Breast epithelium (tissue), 4 donors: ENCODE measurements around the gene CDC42EP4. TPM values are rescaled to one million over a fixed set of nuclear protein-coding genes. Genes with fewer than 3 reads are reported as not detected.

Experiments used
- DNase-seq, 2 donors: peaks; one replicate each; pipeline ENCODE4 v3.0.0-alpha.2; 2019; ENCODE audit warnings: low spot score in 2 of 2
- H3K27ac ChIP-seq, 2 donors: fragments of 200-600 bp; sonication (generic) in 1 of 2; one replicate each; pipeline ENCODE4 v1.5.1; 2016 to 2019; ENCODE audit warnings: mild to moderate bottlenecking in 1 of 2
- H3K27me3 ChIP-seq, 2 donors: fragments of 200-600 bp; sonication (generic) in 1 of 2; one replicate each; pipeline versions ENCODE4 v1.5.1 to v1.6.0; 2017 to 2019; ENCODE audit warnings: control low read depth in 1 of 2, mild to moderate bottlenecking in 1 of 2
- H3K36me3 ChIP-seq: fragments of 200-600 bp; one replicate; pipeline ENCODE4 v1.5.1; 2019
- H3K4me1 ChIP-seq, 2 donors: fragments of 200-600 bp; sonication (generic); one replicate each; pipeline ENCODE4 v1.5.1; 2016 to 2019; ENCODE audit warnings: control low read depth in 1 of 2
- H3K4me3 ChIP-seq, 3 donors: fragments of 200-600 bp; sonication (generic); 1 replicate in 2 of 3; 2 replicates in 1 of 3; pipeline ENCODE4 v1.5.1; 2016 to 2019; ENCODE audit warnings: mild to moderate bottlenecking in 3 of 3, moderate library complexity in 2 of 3
- H3K9me3 ChIP-seq, 2 donors: fragments of 200-600 bp; sonication (generic) in 1 of 2; one replicate each; pipeline ENCODE4 v1.5.1; 2016 to 2019; ENCODE audit warnings: control low read depth in 1 of 2
- POLR2A ChIP-seq: fragments of 450-650 bp; IDR thresholded peaks from one replicate; pipeline ENCODE4 v1.6.1; 2016; ENCODE audit warnings: antibody characterized with exemption, mild to moderate bottlenecking, moderate library complexity
- POLR2AphosphoS5 ChIP-seq, 3 donors: sonication (generic); formaldehyde crosslinking; IDR thresholded peaks; one replicate each; pipeline ENCODE4 v1.6.1; 2017; ENCODE audit warnings: antibody characterized with exemption in 3 of 3
- intact Hi-C: fragments of 100-400 bp; cut with DNase I; formaldehyde crosslinking; loops from one replicate; pipeline ENCODE4 v1.15.1; 2023; ENCODE audit warnings: low total_unique reads
- total RNA-seq, 3 donors: library from RNA; depleted of rRNA; stranded (reverse); fragments of >200 nt; gene quantifications; one replicate each; pipeline ENCODE4 v1.1.0, GENCODE V29; 2016
- TF ChIP-seq, protein P1 (sequence below), 3 donors: fragments of 450-650 bp; IDR thresholded peaks; one replicate each; pipeline ENCODE4 v1.5.1; 2016 to 2017; ENCODE audit warnings: antibody characterized with exemption in 3 of 3, mild to moderate bottlenecking in 3 of 3, moderate library complexity in 3 of 3

CDC42EP4 gene
- total RNA-seq, 3 donors from 2014 or later, result 71.0 to 141 (median 112) TPM

- H3K36me3 ChIP-seq, result no peaks in the 10 kb centered on the region
These were observed 37.3 kb downstream of the CDC42EP4 start for GRCh38 chr17:73274490-73274889.

DNA sequence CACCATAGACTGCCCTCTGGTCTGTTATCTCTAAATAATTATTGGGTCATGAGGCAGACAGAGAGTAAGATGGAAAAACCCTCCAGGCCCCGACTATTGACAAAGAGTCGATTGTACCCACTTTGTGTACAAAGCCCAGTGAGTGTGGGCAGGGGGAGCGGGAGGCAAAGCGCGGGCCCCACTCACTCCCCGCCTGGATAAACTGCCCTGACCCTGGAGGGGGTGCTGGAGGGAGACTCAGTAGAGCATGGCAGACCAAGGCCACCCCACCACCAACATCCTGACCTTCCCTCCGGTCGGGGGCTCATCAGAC lies 38.9 kb downstream of the CDC42EP4 start:
- intact Hi-C loops, result no loop called here
- peaks cover 0 to 6% of the 10 kb centered on the region in 2 donors for H3K4me1 ChIP-seq
- no peak for TF ChIP-seq POLR2AphosphoS5 (IDR thresholded peaks at IDR 0.05)
- TF ChIP-seq POLR2A, result no peak
- TF ChIP-seq, protein P1, sequence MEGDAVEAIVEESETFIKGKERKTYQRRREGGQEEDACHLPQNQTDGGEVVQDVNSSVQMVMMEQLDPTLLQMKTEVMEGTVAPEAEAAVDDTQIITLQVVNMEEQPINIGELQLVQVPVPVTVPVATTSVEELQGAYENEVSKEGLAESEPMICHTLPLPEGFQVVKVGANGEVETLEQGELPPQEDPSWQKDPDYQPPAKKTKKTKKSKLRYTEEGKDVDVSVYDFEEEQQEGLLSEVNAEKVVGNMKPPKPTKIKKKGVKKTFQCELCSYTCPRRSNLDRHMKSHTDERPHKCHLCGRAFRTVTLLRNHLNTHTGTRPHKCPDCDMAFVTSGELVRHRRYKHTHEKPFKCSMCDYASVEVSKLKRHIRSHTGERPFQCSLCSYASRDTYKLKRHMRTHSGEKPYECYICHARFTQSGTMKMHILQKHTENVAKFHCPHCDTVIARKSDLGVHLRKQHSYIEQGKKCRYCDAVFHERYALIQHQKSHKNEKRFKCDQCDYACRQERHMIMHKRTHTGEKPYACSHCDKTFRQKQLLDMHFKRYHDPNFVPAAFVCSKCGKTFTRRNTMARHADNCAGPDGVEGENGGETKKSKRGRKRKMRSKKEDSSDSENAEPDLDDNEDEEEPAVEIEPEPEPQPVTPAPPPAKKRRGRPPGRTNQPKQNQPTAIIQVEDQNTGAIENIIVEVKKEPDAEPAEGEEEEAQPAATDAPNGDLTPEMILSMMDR (IDR thresholded peaks at IDR 0.05), result no peak

More at GRCh38 chr17:73274490-73274889, 37.3 kb downstream of the CDC42EP4 start:
- intact Hi-C loops, result no loop called here
- DNase-seq, result no peak
- Histone ChIP-seq H3K27ac (no peak overlapping the region), H3K27me3 (no peaks in the 10 kb centered on the region), H3K9me3 (no peaks in the 10 kb centered on the region), H3K4me1 (peaks cover 8 to 10% of the 10 kb centered on the region in 2 donors), H3K4me3 (no peak overlapping the region)
- TF ChIP-seq, protein P1 (IDR thresholded peaks at IDR 0.05), result no peak
- TF ChIP-seq POLR2A (no peak), POLR2AphosphoS5 (IDR thresholded peaks at IDR 0.05) (no peak)

DNA sequence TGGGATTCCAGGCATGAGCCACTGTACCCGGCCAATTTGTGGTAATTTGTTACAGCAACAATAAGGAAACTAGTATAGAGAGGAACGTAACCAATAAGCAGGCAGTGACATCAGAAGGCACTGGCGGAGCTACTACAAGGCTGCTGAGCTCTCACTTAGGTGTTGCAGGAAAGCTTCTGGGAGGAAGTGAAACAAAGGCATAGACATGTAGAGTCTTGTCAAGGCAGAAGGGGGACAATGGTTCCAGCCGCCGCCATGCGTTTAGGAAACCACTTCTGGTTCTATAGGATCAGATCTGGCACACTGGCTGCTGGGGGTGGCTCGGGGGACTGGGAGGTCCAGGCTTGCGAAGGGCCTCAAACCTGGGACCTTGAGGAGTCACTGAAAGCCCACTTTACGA lies 40.7 kb downstream of the CDC42EP4 start:
- H3K4me1 ChIP-seq, result no peaks in the 10 kb centered on the region
- TF ChIP-seq, protein P1 (IDR thresholded peaks at IDR 0.05), result no peak
- TF ChIP-seq POLR2A, result no peak
- TF ChIP-seq POLR2AphosphoS5 (IDR thresholded peaks at IDR 0.05), result no peak

More for the DNA sequence above, 38.9 kb downstream of the CDC42EP4 start:
- Histone ChIP-seq H3K27me3 (no peaks in the 10 kb centered on the region), H3K4me3 (no peak overlapping the region), H3K36me3 (no peaks in the 10 kb centered on the region), H3K9me3 (no peaks in the 10 kb centered on the region), H3K27ac (no peak overlapping the region)
- DNase-seq, result no peak

GRCh38 chr17:73269791-73270190 lies 42.0 kb downstream of the CDC42EP4 start:
- H3K4me3 ChIP-seq, result no peak overlapping the region
- intact Hi-C loops, result no loop called here
- H3K27me3 ChIP-seq, result no peaks in the 10 kb centered on the region
- no peak for DNase-seq
- no peaks in the 10 kb centered on the region for H3K4me1 ChIP-seq
- TF ChIP-seq, protein P1 (IDR thresholded peaks at IDR 0.05), result no peak
- no peak for TF ChIP-seq POLR2A
- no peak for TF ChIP-seq POLR2AphosphoS5 (IDR thresholded peaks at IDR 0.05)
- H3K27ac ChIP-seq, result no peak overlapping the region
- H3K9me3 ChIP-seq, result no peaks in the 10 kb centered on the region
- no peaks in the 10 kb centered on the region for H3K36me3 ChIP-seq

More for the DNA sequence above, 40.7 kb downstream of the CDC42EP4 start:
- Histone ChIP-seq H3K4me3 (no peak overlapping the region), H3K27me3 (no peaks in the 10 kb centered on the region), H3K27ac (no peak overlapping the region), H3K9me3 (no peaks in the 10 kb centered on the region), H3K36me3 (no peaks in the 10 kb centered on the region)
- no peak for DNase-seq
- intact Hi-C loops, result no loop called here

DNA sequence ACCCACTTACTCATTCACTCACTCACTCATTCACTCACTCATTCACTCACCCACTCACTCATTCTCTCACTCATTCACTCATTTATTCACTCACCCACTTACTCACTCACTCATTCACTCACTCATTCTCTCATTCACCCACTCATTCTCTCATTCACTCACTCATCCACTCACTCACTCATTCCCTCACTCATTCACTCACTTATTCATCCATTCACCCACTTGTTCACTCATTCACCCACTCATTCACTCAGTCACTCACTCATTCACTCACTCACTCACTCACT lies 42.5 kb downstream of the CDC42EP4 start:
- no peaks in the 10 kb centered on the region for H3K36me3 ChIP-seq
- no peaks in the 10 kb centered on the region for H3K27me3 ChIP-seq
- intact Hi-C loops, result no loop called here
- no peaks in the 10 kb centered on the region for H3K9me3 ChIP-seq
- TF ChIP-seq POLR2A (no peak), POLR2AphosphoS5 (IDR thresholded peaks at IDR 0.05) (no peak)
- TF ChIP-seq, protein P1 (IDR thresholded peaks at IDR 0.05), result no peak
- no peak overlapping the region for H3K27ac ChIP-seq
- no peak for DNase-seq
- H3K4me1 ChIP-seq, result no peaks in the 10 kb centered on the region
- H3K4me3 ChIP-seq, result no peak overlapping the region
